ENCODE data around the gene SDK2.

GRCh38 chr17:73550556-73550955, 93.7 kb downstream of the SDK2 start:
- TF ChIP-seq GATA2 (IDR thresholded peaks at IDR 0.05; ENCODE audit: low read depth, low read length) (no peak), GATA3 (IDR thresholded peaks at IDR 0.05; ENCODE audit: low read depth, low read length) (no peak)

Data from SH-SY5Y (cell line).